GM23338 (cell line): ENCODE data around the gene CPE. TPM values are rescaled to one million over a fixed set of nuclear protein-coding genes. Genes with fewer than 3 reads are reported as not detected.

Experiments used
- ATAC-seq: fragments of 200-7000 bp; cut with Tn5 transposase; 3 replicates; pipeline ENCODE4 v1.9.1; 2020
- DNase-seq: peaks from one replicate; pipeline ENCODE4 v3.0.0-alpha.2; 2015; ENCODE audit warnings: low spot score
- H2AFZ ChIP-seq: fragments of 200-600 bp; sonication (generic); 2 replicates; pipeline ENCODE4 v1.8.0; 2016; ENCODE audit warnings: antibody characterized with exemption, mild to moderate bottlenecking, moderate library complexity
- H3F3A ChIP-seq: fragments of 200-600 bp; sonication (generic); replicated peaks from 2 replicates; pipeline ENCODE4 v1.8.0; 2017; ENCODE audit warnings: antibody characterized with exemption, mixed run types, low read depth
- H3K27ac ChIP-seq: fragments of 200-600 bp; sonication (generic); 2 replicates; pipeline ENCODE4 v1.6.1; 2016; ENCODE audit warnings: low read depth
- H3K27me3 ChIP-seq: fragments of 200-600 bp; sonication (generic); 2 replicates; pipeline ENCODE4 v1.8.0; 2016; ENCODE audit warnings: mild to moderate bottlenecking, mixed run types, moderate library complexity; ENCODE audit not compliant: insufficient read depth
- H3K36me3 ChIP-seq: fragments of 200-600 bp; sonication (generic); 2 replicates; pipeline ENCODE4 v1.8.0; 2016; ENCODE audit warnings: mild to moderate bottlenecking; ENCODE audit not compliant: insufficient read depth
- H3K4me1 ChIP-seq: fragments of 200-600 bp; sonication (generic); 2 replicates; pipeline ENCODE4 v1.8.0; 2016; ENCODE audit warnings: mild to moderate bottlenecking, moderate library complexity; ENCODE audit not compliant: insufficient read depth
- H3K4me2 ChIP-seq: fragments of 200-600 bp; sonication (generic); 2 replicates; pipeline ENCODE4 v1.7.1; 2017; ENCODE audit warnings: mixed run types
- H3K4me3 ChIP-seq: fragments of 200-600 bp; sonication (generic); 2 replicates; pipeline ENCODE4 v1.6.1; 2016; ENCODE audit warnings: mixed run types
- H3K79me2 ChIP-seq: fragments of 200-600 bp; sonication (generic); replicated peaks from 2 replicates; pipeline ENCODE4 v1.8.0; 2017; ENCODE audit warnings: mild to moderate bottlenecking; ENCODE audit not compliant: insufficient read depth
- H3K9me2 ChIP-seq: fragments of 200-600 bp; sonication (generic); 2 replicates; pipeline ENCODE4 v1.8.0; 2017; ENCODE audit not compliant: insufficient read depth
- H4K20me1 ChIP-seq: fragments of 200-600 bp; sonication (generic); replicated peaks from 2 replicates; pipeline ENCODE4 v1.8.0; 2017; ENCODE audit warnings: mild to moderate bottlenecking; ENCODE audit not compliant: insufficient read depth
- H3K27ac Mint-ChIP-seq: 2 replicates; pipeline ENCODE4 v1.8.0; 2020; ENCODE audit warnings: inconsistent platforms, mild to moderate bottlenecking, moderate library complexity, mixed read lengths
- H3K27me3 Mint-ChIP-seq: 3 replicates; pipeline ENCODE4 v1.8.0; 2022; ENCODE audit warnings: low read depth, mild to moderate bottlenecking, moderate library complexity, mixed read lengths, inconsistent platforms; ENCODE audit not compliant: insufficient read depth, poor library complexity
- H3K36me3 Mint-ChIP-seq: 3 replicates; pipeline ENCODE4 v1.8.0; 2021; ENCODE audit warnings: low read depth, mild to moderate bottlenecking, inconsistent platforms, moderate library complexity, mixed read lengths
- H3K4me1 Mint-ChIP-seq: 3 replicates; pipeline ENCODE4 v1.8.0; 2020; ENCODE audit warnings: mild to moderate bottlenecking, inconsistent platforms, mixed read lengths
- H3K4me3 Mint-ChIP-seq: 3 replicates; pipeline ENCODE4 v1.8.0; 2021; ENCODE audit warnings: moderate library complexity, mild to moderate bottlenecking, inconsistent platforms, mixed read lengths
- H3K9me3 Mint-ChIP-seq: 3 replicates; pipeline ENCODE4 v1.8.0; 2020; ENCODE audit warnings: moderate library complexity, mild to moderate bottlenecking, inconsistent platforms, mixed read lengths
- CREB1 ChIP-seq: fragments of 250-450 bp; sonication (Bioruptor Pico); IDR thresholded peaks from 2 replicates; pipeline ENCODE4 v1.5.0; 2020; ENCODE audit warnings: low read depth, mild to moderate bottlenecking, moderate library complexity
- JUNB ChIP-seq: IDR thresholded peaks from one replicate; pipeline ENCODE4 v1.6.1; 2016; ENCODE audit warnings: antibody characterized with exemption; ENCODE audit not compliant: unreplicated experiment
- POLR2AphosphoS5 ChIP-seq: IDR thresholded peaks from 2 replicates; pipeline ENCODE4 v1.6.1; 2016; ENCODE audit warnings: antibody characterized with exemption, low read depth
- polyA plus RNA-seq: library from polyadenylated mRNA; unstranded; fragments of >200 nt; fragmentation: Nextera tagmentation; extraction: Ambion mirVana; gene quantifications from 2 replicates; pipeline ENCODE4 v1.2.1, GENCODE V29; 2016
- total RNA-seq: library from RNA; depleted of rRNA; stranded (reverse); fragments of >200 nt; shearing (Covaris generic); gene quantifications from 2 replicates; pipeline ENCODE4 v1.2.3, GENCODE V29; 2014
- TF ChIP-seq, protein P1 (sequence below): IDR thresholded peaks from one replicate; pipeline ENCODE4 v1.6.1; 2018; ENCODE audit warnings: antibody characterized with exemption; ENCODE audit not compliant: unreplicated experiment
- TF ChIP-seq, protein P2 (sequence below), 2 experiments: fragments of 200-600 bp in 1 of 2; sonication (generic) in 1 of 2; conservative IDR thresholded peaks; 2 replicates each; pipeline versions ENCODE4 v1.5.1 to v1.6.1; 2016 to 2017; ENCODE audit warnings: antibody characterized with exemption in 2 of 2, low read depth in 2 of 2, mild to moderate bottlenecking in 2 of 2, moderate library complexity in 1 of 2

The CPE gene
- total and polyA plus RNA-seq, 2 experiments from 2014 or later = 10.3 to 16.5 TPM

GRCh38 chr4:165439344-165439743, 60.5 kb downstream of the CPE start (continued):
- TF ChIP-seq, protein P1, sequence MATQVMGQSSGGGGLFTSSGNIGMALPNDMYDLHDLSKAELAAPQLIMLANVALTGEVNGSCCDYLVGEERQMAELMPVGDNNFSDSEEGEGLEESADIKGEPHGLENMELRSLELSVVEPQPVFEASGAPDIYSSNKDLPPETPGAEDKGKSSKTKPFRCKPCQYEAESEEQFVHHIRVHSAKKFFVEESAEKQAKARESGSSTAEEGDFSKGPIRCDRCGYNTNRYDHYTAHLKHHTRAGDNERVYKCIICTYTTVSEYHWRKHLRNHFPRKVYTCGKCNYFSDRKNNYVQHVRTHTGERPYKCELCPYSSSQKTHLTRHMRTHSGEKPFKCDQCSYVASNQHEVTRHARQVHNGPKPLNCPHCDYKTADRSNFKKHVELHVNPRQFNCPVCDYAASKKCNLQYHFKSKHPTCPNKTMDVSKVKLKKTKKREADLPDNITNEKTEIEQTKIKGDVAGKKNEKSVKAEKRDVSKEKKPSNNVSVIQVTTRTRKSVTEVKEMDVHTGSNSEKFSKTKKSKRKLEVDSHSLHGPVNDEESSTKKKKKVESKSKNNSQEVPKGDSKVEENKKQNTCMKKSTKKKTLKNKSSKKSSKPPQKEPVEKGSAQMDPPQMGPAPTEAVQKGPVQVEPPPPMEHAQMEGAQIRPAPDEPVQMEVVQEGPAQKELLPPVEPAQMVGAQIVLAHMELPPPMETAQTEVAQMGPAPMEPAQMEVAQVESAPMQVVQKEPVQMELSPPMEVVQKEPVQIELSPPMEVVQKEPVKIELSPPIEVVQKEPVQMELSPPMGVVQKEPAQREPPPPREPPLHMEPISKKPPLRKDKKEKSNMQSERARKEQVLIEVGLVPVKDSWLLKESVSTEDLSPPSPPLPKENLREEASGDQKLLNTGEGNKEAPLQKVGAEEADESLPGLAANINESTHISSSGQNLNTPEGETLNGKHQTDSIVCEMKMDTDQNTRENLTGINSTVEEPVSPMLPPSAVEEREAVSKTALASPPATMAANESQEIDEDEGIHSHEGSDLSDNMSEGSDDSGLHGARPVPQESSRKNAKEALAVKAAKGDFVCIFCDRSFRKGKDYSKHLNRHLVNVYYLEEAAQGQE = no peak

DNA sequence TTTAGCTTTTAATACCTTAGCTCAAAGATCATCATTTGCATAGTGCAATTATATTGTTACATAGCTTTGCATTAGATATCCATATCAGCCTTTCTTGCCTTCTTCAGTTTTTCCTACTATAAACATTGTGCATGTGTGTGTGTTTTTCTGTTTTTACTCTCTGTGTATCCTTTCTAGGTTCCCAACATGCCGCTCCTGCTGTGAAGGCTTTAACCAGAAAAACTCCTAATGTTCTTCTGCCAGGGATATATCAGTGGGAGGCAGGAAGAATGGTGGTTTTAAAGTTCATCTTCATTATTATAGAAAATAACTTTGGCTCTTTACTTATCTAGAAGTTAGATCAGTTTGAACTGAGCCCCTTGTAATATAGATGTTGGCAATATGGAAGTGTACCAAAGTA, 61.2 kb downstream of the CPE start:
- H3K79me2 ChIP-seq = no peaks in the 10 kb centered on the region
- H3K27me3 ChIP-seq = no peaks in the 10 kb centered on the region
- no peaks in the 10 kb centered on the region for H3F3A ChIP-seq
- H3K36me3 ChIP-seq = no peaks in the 10 kb centered on the region
- H4K20me1 ChIP-seq = no peaks in the 10 kb centered on the region
- H3K9me2 ChIP-seq = 0 out of 2 replicates have a peak, but pooled peaks cover 2% of the 10 kb centered on the region
- peaks cover 10% of the 10 kb centered on the region for H3K4me1 ChIP-seq
- Mint-ChIP-seq H3K4me1 (peaks cover 14% of the 10 kb centered on the region), H3K9me3 (no peaks in the 10 kb centered on the region), H3K4me3 (no peak overlapping the region), H3K27me3 (no peaks in the 10 kb centered on the region), H3K27ac (no peak overlapping the region), H3K36me3 (no peaks in the 10 kb centered on the region)
- H3K27ac ChIP-seq = no peak overlapping the region
- DNase-seq (no peak), ATAC-seq (no peak)
- H3K4me3 ChIP-seq = no peak overlapping the region
- TF ChIP-seq POLR2AphosphoS5 = no peak
- TF ChIP-seq, protein P2, sequence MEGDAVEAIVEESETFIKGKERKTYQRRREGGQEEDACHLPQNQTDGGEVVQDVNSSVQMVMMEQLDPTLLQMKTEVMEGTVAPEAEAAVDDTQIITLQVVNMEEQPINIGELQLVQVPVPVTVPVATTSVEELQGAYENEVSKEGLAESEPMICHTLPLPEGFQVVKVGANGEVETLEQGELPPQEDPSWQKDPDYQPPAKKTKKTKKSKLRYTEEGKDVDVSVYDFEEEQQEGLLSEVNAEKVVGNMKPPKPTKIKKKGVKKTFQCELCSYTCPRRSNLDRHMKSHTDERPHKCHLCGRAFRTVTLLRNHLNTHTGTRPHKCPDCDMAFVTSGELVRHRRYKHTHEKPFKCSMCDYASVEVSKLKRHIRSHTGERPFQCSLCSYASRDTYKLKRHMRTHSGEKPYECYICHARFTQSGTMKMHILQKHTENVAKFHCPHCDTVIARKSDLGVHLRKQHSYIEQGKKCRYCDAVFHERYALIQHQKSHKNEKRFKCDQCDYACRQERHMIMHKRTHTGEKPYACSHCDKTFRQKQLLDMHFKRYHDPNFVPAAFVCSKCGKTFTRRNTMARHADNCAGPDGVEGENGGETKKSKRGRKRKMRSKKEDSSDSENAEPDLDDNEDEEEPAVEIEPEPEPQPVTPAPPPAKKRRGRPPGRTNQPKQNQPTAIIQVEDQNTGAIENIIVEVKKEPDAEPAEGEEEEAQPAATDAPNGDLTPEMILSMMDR (conservative IDR thresholded peaks at IDR 0.05; ENCODE audit: low read depth in 2 of 2) = no peak
- no peak for TF ChIP-seq CREB1 (CRISPR knock-in tag)
- TF ChIP-seq, protein P1 = no peak
- no peak for TF ChIP-seq JUNB
- no peak overlapping the region for H3K4me2 ChIP-seq
- no peak overlapping the region for H2AFZ ChIP-seq
